Measurements from ENCODE around the gene ZFP36L1. TPM values are rescaled to one million over a fixed set of nuclear protein-coding genes. Genes with fewer than 3 reads are reported as not detected.

ZFP36L1 gene
- total RNA-seq, 1 experiment from 2014 or later, result 7.8 TPM

Other genes with a start within 250 kb of the ZFP36L1 start
- 34.2 and 45.9 TPM in 2 replicates for gene ACTN1, start 186.2 kb upstream of the ZFP36L1 start, total RNA-seq (2014; rRNA removed; shearing (Covaris generic))

Data from SK-MEL-5 (cell line).